Renal pelvis (tissue), 4 donors: Measurements from ENCODE around the gene TRMT2A. TPM values are rescaled to one million over a fixed set of nuclear protein-coding genes. Genes with fewer than 3 reads are reported as not detected.

Source experiments
- DNase-seq: peaks from one replicate; pipeline ENCODE4 v3.0.0-alpha.2; 2013
- polyA plus RNA-seq, 3 donors: library from polyadenylated mRNA; unstranded; fragments of 120-200 nt; gene quantifications; one replicate each; pipeline ENCODE4 v1.2.1, GENCODE V29; 2013; ENCODE audit not compliant: insufficient read length in 3 of 3

Gene TRMT2A
- polyA plus RNA-seq, 3 donors = 53.3 to 60.7 (median 59.2) TPM

DNA sequence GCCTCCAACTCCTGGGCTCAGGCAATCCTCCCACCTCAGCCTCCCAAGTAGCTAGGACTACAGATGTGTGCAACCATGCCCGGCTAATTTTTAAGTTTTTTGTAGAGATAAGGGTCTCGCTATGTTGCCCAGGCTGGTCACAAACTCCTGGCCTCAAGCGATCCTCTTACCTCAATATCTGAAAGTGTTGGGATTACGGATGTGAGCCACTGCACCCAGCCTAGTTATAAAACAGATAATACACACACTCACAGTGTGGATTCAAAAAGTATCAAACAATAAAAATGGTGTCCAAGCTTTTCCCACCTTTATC is 34.2 kb upstream of the TRMT2A start:
- no peak for DNase-seq

DNA sequence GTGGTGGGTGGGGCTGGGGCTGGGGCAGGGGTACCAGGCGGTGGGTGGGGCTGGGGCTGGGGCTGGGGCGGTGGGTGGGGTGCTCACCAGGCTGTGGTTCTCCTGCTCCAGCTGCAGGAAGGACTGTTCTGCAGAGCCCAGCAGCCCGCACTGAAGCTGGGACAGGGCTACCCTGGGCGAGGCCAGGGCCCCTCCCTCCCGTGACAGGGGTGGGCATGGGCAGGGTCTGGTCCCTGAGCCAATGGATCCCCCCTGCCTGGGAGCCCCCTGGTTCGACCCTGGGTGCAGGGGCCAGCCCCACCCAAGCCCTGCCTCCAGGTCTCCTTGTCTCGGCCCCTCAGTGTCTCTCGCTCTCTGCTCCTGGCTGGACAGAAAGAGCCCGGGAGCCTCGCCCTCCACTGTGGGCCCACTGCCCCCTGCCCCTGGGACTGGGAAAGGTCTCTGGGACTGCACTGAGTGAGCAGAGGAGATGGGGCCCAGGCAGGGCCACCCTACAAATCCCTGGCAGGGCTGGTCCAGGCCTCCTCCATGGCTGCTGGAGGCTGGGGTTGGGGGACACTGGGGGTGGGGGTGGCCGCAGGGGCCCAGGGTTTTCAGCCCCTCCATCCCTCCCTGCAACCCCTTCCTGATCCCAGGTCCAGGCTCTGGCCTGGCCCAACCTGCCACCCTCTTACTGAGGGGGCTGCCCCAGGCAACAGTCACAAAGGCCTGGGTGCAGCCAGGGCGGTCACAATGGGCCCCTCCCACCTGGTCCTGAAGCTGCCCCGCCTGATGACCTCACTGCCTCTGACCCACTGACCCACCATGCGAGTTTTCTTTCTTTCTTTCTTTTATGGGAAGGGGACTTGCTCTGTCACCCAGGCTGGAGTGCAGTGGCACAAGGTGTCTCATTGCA is 33.6 kb upstream of the TRMT2A start, which contains the start of gene CCDC188:
TSS of gene CCDC188 (minus strand) at position 675 of the 895 bp plus-strand sequence. CDS start at position 606, 69 bp downstream.
- DNase-seq = no peak

DNA sequence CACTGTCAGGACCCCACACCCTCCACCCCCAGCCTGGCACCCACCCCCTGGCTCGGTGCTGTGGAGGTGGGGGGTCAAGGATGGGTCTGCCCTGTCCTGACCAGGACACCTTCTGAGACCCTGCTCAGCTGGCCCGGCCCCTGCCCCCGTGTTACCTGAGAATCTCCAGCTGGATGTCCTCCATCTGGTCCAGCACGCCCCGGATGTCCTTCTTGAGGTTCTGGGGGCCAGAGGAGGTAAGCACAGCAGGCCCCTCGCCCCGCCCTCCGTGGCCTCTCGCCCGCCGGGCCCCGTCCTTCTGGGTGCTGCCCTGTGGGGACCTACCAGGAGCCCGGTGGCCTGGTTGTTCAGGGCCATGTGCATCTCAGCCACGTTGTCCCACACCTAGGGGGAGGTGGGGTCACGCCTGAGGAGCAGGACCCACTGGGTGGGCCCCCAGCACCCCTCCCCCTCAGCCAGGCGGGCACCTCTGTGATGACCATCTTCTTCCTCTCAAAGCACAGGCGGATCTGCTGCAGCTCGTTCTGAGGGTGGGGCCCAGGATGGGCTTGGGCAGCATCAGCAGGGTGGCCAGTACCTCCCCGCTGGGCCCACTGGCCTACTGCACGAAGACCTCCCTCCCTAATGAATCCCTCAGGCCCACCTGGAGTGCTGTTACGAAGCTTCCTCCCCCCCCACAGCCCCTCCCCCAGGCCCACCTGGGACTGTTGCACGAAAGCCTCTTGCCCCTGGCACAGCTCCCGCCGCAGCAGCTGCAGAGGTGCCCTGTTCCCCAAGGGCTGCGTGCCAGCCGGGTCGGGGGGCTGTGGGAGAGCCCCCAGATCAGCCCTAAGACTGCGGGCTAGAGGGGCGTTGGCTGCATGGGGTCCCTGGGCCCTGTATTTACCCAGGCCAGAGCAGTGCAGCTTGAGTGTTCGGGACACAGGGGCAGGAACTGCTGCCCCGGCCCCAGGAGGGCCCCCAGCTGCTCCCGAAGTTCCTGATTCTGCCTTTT is 32.5 kb upstream of the TRMT2A start:
- no peak for DNase-seq

DNA sequence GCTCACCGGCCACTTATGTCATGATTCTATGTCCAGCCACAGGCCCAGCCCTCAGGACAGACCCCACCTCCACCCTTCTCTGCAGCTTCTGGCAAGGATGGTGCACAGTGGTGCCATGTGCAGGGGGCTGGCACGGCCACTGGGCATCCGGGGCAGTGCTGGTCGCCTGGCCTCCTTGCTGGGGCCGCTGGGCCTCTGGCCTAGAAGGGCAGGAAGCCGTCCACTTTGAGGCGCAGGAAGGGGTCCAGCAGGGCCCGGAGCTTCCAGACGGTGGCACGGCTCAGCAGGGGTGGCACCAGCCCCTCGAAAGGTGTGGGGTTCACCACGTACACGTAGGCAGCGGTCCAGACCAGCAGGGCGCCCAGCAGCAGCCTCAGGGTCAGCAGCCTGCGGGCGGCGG is 31.4 kb upstream of the TRMT2A start:
- DNase-seq = no peak

DNA sequence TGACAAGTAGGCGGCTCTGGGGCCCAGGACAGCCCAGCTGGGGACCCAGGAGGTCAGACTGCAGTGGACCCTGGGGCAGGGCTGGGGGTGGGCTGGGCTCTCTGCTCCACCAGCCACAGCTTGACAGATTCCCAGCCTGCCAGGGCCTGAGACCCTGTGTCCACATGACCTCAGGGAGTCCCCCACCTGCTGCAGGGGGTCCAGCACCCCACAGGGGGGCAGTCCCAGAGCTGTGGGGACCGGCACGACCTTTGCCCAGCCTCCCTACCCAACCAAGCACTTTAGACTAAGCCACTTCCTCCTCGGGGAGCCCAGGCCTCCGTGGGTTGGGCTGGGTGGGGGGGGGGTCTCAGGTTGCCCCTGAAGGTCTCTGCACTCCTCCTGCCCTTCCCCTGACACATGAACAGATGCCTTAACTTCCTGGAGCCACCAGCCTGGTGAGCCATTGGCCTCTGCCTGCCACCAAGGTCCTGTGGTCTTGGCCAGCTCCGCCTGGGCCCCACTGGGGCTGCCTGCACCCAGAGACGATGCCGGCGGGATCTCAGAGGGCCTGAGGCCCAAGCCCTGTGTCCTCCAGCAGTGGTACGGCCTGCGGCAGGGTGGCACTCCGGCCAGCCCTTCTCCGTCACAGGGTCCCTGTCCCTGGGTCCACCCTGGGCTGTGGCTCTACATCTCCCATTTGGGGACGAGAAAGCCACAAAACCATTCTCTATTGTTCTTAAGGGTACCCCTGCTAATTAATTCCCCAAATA is 30.4 kb upstream of the TRMT2A start:
- no peak for DNase-seq

DNA sequence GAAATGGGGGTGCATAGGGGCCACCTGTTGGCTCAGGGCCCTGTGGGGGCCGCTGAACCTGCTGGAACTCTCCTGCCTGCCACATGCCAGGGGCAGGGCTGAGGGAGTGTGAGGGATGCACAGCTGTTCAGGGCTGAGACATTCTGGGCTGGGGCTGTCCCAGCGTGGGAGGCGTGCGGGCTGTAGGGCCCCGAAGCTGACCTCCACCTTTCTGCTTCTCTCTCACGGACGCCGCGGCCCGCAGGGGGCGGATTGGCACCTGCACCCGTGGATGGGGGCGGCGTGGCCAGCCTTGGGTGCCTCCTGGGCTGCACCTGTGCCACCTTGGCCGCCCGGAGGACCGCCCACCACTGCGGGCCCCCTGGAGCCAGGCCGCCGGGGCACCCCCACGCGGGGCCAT is 29.8 kb upstream of the TRMT2A start:
- DNase-seq = no peak

DNA sequence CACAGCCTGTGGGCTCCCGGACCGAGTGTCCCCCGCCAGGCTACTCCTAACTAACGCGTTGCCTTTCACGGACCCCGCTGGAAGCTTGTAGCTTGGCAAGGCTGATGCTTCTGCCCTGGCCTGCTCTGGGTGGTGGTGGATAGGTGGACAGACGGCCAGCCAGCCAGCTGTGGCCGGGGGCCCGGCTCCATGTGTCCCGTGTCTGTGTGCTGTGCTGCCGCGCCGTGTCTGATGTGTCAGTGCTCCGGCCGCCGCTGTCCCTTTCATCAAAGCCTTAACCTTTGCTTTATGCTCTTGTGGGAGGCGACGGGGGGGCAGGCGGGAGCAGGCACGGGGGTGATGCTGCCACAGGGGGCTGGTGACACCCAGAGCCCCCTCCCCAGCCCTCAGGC is 28.8 kb upstream of the TRMT2A start:
- DNase-seq = no peak

DNA sequence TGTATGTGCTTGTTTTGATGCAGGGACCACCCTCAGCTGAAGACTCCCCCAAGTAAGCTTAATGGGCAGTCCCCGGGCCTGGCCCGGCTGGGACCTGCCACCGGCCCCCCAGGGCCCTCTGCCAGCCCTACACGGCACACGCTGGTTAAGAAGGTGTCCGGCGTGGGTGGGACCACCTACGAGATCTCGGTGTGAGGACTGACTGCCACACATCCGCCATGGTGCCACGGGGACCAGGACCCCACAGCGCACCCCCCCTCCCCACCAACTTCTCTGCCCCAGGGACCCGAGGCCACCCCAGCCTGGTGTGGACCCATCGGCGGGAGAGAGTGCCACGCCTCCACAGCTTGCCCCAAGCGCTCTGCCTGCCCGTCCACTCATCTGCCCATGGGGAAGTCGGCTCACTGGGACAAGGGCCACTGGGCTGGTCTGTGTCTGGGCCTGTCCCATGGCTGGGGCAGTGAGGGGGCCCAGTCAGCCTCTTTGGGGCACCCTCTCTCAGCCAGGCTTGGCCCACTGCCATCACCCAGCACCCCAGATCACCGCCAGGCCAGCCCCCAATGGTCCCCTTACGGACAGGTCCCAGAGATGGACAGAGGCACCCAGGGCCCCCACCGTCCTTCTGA is 28.3 kb upstream of the TRMT2A start:
- DNase-seq = no peak

DNA sequence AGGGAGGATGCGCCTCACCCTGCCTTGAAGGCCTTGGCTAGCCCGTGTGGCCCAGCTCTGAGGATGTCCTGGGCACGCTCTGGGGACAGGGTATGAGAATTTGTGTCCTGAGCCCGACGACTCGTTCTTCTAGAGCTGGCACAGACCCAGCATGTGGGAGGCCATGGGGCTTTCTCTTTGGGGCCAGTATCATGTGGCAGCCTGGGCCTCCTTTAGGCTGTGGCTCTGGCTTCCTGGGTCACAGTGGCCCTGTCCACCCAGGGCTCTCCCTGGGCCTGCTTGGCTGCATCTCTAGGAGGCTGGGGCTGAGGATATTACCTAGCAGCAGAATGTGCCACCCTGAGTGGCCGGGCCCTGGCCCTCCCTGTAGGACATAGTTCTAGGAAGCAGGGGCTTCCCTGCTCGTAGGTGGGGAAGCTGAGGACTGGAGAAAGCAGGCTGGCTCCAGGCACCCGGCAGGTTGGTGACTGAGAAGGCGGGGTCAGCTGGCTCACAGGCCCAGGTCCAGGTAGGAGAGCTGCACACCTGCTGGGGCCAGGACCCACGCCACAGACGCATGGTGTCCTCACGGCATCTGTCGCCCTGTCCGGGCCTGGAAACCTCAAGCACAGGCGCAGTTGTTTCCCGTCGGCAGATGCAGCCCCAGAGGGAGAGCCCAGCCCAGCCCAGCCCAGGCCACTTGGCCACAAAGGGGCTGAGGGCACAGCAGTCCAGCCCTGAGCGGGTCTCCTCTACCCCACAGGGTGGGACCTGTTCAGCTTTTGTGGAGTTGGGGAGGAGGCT is 27.0 kb upstream of the TRMT2A start:
- DNase-seq = no peak

DNA sequence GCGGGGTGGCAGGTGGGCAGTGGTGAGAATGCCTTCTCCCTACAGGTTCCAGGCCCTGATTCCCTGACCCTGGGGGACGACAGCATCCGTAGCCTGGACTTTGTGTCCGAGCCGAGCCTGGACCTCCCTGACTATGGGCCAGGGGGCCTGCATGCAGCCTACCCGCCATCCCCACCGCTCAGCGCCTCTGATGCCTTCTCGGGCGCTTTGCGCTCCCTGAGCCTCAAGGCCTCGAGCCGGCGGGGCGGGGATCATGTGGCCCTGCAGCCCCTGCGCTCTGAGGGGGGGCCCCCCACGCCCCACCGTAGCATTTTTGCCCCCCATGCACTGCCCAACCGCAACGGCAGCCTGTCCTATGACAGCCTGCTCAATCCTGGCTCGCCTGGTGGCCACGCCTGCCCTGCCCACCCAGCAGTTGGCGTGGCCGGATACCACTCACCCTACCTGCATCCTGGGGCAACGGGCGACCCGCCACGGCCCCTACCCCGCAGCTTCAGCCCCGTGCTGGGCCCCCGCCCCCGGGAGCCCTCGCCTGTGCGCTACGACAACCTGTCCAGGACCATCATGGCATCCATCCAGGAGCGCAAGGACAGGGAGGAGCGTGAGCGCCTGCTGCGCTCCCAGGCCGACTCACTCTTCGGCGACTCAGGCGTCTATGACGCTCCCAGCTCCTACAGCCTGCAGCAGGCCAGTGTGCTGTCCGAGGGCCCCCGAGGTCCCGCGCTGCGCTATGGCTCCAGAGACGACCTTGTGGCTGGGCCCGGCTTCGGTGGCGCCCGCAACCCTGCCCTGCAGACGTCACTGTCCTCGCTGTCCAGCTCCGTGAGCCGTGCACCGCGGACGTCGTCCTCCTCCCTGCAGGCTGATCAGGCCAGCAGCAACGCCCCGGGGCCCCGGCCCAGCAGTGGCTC is 25.9 kb upstream of the TRMT2A start:
- DNase-seq = no peak

DNA sequence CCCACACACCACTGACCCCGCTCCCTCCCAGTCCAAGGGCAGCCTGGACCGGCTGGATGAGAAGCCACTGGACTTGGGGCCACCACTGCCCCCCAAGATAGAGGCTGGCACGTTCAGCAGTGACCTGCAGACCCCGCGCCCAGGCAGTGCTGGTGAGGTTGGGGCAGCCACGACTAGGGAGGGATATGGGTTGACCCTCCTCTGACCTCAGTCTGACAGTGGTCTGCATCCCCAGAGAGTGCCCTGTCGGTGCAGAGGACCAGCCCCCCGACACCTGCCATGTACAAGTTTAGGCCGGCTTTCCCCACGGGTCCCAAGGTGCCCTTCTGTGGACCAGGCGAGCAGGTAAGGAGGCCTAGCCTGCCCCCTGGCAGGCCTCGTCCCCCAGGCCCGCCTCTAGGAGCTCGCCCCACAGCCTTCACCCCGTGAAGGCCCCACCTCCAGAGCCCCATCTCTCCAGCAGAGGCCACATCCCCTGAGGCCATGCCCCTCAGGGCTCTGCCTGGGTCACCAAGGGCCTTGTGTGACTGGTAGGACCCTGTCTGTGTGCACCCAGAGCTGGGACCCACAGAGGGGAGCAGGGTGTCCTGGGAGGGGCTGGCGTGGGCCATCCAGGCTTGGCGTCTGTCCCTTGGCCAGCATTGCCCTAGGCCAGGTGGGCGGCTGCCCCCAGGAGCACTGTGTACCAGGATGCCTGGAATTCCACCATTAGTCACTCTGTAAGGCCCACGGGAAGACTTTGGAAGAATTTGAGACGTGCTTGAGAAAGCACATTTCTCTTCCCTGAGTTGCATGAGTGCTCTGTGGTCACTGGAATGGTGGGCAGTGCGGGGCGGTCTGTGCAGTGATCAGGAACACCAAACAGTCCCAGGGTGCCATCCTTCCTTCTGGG is 24.4 kb upstream of the TRMT2A start:
- no peak for DNase-seq

DNA sequence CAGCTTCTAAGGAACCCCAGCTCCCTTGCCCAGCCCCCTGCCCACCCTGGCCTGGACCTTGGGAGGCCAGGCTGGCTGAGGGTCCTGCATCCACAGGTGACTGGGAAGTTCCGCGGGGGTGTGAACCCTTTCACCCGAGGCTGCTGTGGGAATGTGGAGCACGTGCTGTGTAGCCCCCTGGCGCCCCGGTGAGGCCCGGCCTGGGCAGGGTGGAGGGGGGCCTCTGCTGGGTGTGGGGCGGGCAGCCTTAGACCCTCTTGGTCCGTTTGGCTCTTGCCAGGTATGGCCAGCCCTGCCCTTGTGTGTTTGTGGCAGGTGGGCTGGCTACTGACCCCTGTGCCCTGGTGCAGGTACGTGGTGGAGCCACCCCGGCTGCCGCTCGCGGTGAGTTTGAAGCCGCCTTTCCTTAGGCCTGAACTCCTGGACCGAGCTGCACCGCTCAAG is 23.5 kb upstream of the TRMT2A start:
- no peak for DNase-seq

DNA sequence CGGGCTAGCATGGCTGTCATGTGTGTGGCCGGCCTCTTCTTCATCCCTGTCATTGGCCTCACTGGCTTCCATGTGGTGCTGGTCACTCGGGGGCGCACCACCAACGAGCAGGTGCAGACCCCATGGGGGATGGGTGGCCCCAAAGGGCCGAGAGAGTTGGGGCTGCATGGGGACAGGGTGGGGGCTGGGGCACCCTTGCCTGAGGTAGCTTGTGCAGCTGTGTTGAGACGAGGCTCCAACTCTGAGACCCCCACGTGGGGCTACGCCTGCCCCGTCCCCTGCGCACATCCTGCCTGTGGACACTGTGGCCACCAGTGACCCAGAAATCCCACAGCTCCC is 23.1 kb upstream of the TRMT2A start:
- DNase-seq = no peak

DNA sequence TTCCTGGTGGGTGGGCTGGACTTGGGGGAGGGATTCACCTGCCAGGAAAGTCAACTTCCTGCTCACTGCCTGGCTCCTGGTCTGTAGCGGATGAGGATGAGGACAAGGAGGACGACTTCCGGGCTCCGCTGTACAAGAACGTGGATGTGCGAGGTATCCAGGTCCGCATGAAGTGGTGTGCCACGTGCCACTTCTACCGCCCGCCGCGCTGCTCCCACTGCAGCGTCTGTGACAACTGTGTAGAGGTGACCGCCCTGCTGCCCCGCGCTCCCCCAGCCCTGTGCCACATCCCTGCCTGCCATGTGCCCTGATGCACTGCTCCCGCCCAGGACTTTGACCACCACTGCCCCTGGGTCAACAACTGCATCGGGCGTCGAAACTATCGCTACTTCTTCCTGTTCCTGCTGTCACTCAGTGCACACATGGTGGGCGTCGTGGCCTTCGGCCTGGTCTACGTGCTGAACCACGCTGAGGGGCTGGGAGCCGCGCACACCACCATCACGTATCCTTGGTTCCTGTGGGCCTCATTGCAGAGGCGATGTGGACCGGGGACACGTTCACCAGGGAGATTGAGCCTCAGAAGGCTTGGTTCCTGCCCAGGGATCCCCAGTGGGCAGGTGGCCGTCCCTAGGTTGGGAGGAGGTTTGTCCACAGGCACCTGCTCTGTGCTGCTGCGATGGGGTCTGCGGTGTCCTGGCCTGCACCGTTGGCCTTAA is 22.5 kb upstream of the TRMT2A start:
- DNase-seq = no peak

DNA sequence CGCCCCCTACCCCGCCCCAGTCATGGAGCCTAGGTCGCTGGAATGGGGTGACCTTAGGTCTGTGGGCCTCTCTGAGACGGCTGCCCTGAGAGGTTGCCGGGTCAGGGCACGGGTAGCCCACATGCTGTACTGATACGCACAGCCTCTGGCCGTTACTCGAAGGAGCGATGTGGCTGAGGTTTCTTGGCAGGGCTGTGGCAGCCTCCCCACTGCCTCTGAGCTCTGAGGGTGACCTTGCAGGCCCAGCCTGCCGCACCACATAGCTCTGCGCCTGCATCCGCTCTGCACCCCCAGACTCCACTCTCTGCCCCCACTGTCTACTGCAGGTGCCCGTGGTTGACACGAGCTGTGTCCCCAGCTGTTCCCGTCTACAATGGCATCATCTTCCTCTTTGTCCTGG is 21.8 kb upstream of the TRMT2A start:
- no peak for DNase-seq

DNA sequence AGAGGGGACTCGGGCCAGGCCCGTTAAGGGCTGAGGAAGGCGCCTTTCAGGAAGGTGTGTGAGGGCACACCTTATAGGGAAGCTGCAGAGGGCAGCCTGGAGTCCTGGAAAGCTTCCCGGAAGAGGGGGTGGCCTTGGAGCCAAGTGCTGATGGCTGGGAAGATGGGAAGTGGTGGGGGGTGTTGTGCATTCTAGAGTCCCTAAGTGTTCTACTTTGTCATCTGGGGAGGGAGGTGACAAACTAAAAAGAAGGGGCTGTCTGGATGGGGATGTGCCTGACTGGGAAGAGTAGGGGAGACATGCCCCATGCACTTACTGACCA is 21.4 kb upstream of the TRMT2A start:
- DNase-seq = no peak

DNA sequence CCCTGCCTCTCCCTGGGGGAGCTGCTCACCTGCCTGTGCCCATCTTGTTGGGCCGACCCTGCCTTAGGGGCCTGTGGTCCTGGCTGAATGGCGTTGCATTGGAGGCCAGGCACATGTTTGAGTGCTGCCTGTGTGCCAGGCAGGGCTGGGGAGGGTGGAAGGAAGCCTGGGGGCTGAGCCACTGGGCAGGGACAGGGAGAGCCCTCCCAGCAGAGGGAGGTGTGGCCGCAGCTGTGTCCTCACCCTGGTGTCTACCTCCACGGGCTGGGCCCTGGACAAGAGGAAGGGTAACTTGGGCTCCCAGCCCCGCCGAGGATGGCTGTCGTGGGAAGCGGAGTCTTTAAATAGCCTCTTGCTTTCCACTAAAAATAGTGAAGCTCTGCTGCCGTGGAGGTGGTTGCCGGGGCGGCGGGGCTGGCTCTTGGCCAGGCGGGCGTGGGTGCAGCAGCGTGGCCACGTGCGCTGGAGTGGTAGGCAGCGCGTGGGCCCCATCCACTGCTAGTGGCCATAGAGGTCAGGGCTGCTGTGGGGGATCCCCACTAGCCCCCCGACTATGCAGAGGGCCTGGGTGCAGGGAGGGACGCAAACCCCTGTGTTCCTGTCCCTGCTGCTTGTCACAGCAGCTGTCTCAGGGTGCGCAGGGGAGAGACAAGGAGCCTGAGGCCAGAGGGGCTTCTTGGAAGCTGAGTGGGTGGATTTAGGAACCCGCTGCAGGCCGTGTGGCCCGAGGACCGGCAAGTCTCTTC is 20.8 kb upstream of the TRMT2A start:
- no peak for DNase-seq
